Measurements from ENCODE around the gene MEGF9.

MEGF9 gene

GRCh38 chr9:120569556-120569955 lies 144.7 kb downstream of the MEGF9 start:
- H3K4me3 ChIP-seq (ENCODE audit: low read depth, low read length) = no peak overlapping the region
- DNase-seq (ENCODE audit: low read depth) = no peak
- TF ChIP-seq CTCF (IDR thresholded peaks at IDR 0.05; ENCODE audit: low read depth, low read length, missing control alignments) = no peak

- no peak for DNase-seq (ENCODE audit: low read depth)
- no peak overlapping the region for H3K4me3 ChIP-seq (ENCODE audit: low read depth, low read length)
- TF ChIP-seq CTCF (IDR thresholded peaks at IDR 0.05; ENCODE audit: low read depth, low read length, missing control alignments) = no peak
Observed at GRCh38 chr9:120568816-120569215, 145.5 kb downstream of the MEGF9 start.

- no peak overlapping the region for H3K4me3 ChIP-seq (ENCODE audit: low read depth, low read length)
- no peak for DNase-seq (ENCODE audit: low read depth)
- no peak for TF ChIP-seq CTCF (IDR thresholded peaks at IDR 0.05; ENCODE audit: low read depth, low read length, missing control alignments)
Observed at GRCh38 chr9:120567874-120568273, 146.4 kb downstream of the MEGF9 start.

GRCh38 chr9:120567081-120567480 lies 147.2 kb downstream of the MEGF9 start:
- no peak for DNase-seq (ENCODE audit: low read depth)
- H3K4me3 ChIP-seq (ENCODE audit: low read depth, low read length) = no peak overlapping the region
- TF ChIP-seq CTCF (IDR thresholded peaks at IDR 0.05; ENCODE audit: low read depth, low read length, missing control alignments) = no peak

GRCh38 chr9:120564589-120564988 lies 149.7 kb downstream of the MEGF9 start:
- H3K4me3 ChIP-seq (ENCODE audit: low read depth, low read length) = no peak overlapping the region
- no peak for DNase-seq (ENCODE audit: low read depth)
- no peak for TF ChIP-seq CTCF (IDR thresholded peaks at IDR 0.05; ENCODE audit: low read depth, low read length, missing control alignments)

- no peak for TF ChIP-seq CTCF (IDR thresholded peaks at IDR 0.05; ENCODE audit: low read depth, low read length, missing control alignments)
- no peak overlapping the region for H3K4me3 ChIP-seq (ENCODE audit: low read depth, low read length)
- no peak for DNase-seq (ENCODE audit: low read depth)
Observed at GRCh38 chr9:120562861-120563443, 151.3 kb downstream of the MEGF9 start.

GRCh38 chr9:120561709-120562108 lies 152.6 kb downstream of the MEGF9 start:
- DNase-seq (ENCODE audit: low read depth) = no peak
- H3K4me3 ChIP-seq (ENCODE audit: low read depth, low read length) = no peak overlapping the region
- TF ChIP-seq CTCF (IDR thresholded peaks at IDR 0.05; ENCODE audit: low read depth, low read length, missing control alignments) = no peak

Measured in GM12864 (cell line).